Keratinocyte (primary cell): ENCODE measurements around the gene KCNMA1.

Experiments used
- CTCF ChIP-seq, 3 experiments: IDR thresholded peaks in 1 of 3; conservative IDR thresholded peaks in 1 of 3; optimal IDR thresholded peaks in 1 of 3; 2 replicates in 2 of 3; 3 replicates in 1 of 3; pipeline versions ENCODE3 to v1.5.1; 2011; ENCODE audit warnings: low read length in 3 of 3, mild to moderate bottlenecking in 3 of 3, moderate library complexity in 2 of 3, control low read depth in 1 of 3, inconsistent platforms in 1 of 3; ENCODE audit not compliant: insufficient read depth in 2 of 3; ENCODE audit errors: extremely low read depth in 1 of 3
- EZH2 ChIP-seq: IDR thresholded peaks from one replicate; pipeline ENCODE4 v1.6.1; 2012; ENCODE audit warnings: inconsistent platforms, mild to moderate bottlenecking, low read length, moderate library complexity

- TF ChIP-seq CTCF (optimal IDR thresholded peaks at IDR 0.05 in 1 of 3, IDR thresholded peaks at IDR 0.05 in 1 of 3, conservative IDR thresholded peaks at IDR 0.05 in 1 of 3; ENCODE audit: extremely low read depth in 1 of 3, insufficient read depth in 2 of 3, low read length in 3 of 3) (no peak), EZH2 (no peak)
Measured at GRCh38 chr10:77157248-77158019, 480.2 kb downstream of the KCNMA1 start.
